ENCODE measurements around the gene BMF.

The BMF gene

GRCh38 chr15:40050788-40051470, 57.8 kb downstream of the BMF start:
- no peak for DNase-seq (ENCODE audit: low read depth in 2 of 3, low spot score in 1 of 3)

- no peak for DNase-seq (ENCODE audit: low read depth in 2 of 3, low spot score in 1 of 3)
Observed at GRCh38 chr15:40048926-40049475, 59.7 kb downstream of the BMF start.

- DNase-seq (ENCODE audit: low read depth in 2 of 3, low spot score in 1 of 3) = no peak
Observed at GRCh38 chr15:40048211-40048792, 60.4 kb downstream of the BMF start.

- peak; percentile 47 to 66 (median 59) for DNase-seq (ENCODE audit: low read depth in 2 of 3, low spot score in 1 of 3)
Observed at GRCh38 chr15:40047415-40048210, 61.1 kb downstream of the BMF start.

- DNase-seq (ENCODE audit: low read depth in 2 of 3, low spot score in 1 of 3) = no peak
Observed at GRCh38 chr15:40046721-40047414, 61.8 kb downstream of the BMF start.

- no peak for DNase-seq (ENCODE audit: low read depth in 2 of 3, low spot score in 1 of 3)
Observed at GRCh38 chr15:40045572-40046217, 63.0 kb downstream of the BMF start.

- peak; percentile 75 to 85 (median 84) for DNase-seq (ENCODE audit: low read depth in 2 of 3, low spot score in 1 of 3)
Observed at GRCh38 chr15:40044717-40045571, 63.7 kb downstream of the BMF start.

GRCh38 chr15:40043927-40044716, 64.6 kb downstream of the BMF start:
- DNase-seq (ENCODE audit: low read depth in 2 of 3, low spot score in 1 of 3) = no peak

GRCh38 chr15:40042791-40043320, 65.8 kb downstream of the BMF start:
- no peak for DNase-seq (ENCODE audit: low read depth in 2 of 3, low spot score in 1 of 3)

- no peak for DNase-seq (ENCODE audit: low read depth in 2 of 3, low spot score in 1 of 3)
Observed at GRCh38 chr15:40040770-40041169, 67.9 kb downstream of the BMF start.

GRCh38 chr15:40040293-40040635, 68.4 kb downstream of the BMF start:
- no peak for DNase-seq (ENCODE audit: low read depth in 2 of 3, low spot score in 1 of 3)

GRCh38 chr15:40038638-40039543, 69.8 kb downstream of the BMF start, which contains the start of gene SRP14:
TSS of gene SRP14 (minus strand) at chr15:40039181. CDS start at chr15:40039116, 65 bp downstream.
- peak; percentile 89 to 91 (median 89) for DNase-seq (ENCODE audit: low read depth in 2 of 3, low spot score in 1 of 3)

- no peak for DNase-seq (ENCODE audit: low read depth in 2 of 3, low spot score in 1 of 3)
Observed at GRCh38 chr15:40038275-40038637, 70.4 kb downstream of the BMF start.

All from stimulated activated CD4-positive, alpha-beta T cell treated with anti-CD3 and anti-CD28 coated beads, Interleukin-12 subunit alpha, Interleukin-12 subunit beta, amount 100 ng/mL, for 48 hours (primary cell).